Measurements from ENCODE around the gene SLX1A.
"Not testable (repeated sequence)": the region's sequence is repeated elsewhere in the genome, so short reads cannot be mapped to it uniquely, and the experiment has no call there.

GRCh38 chr16:30199049-30199448, 5.4 kb downstream of the SLX1A start, which contains the start of gene SULT1A3:
- TF ChIP-seq, protein P1, sequence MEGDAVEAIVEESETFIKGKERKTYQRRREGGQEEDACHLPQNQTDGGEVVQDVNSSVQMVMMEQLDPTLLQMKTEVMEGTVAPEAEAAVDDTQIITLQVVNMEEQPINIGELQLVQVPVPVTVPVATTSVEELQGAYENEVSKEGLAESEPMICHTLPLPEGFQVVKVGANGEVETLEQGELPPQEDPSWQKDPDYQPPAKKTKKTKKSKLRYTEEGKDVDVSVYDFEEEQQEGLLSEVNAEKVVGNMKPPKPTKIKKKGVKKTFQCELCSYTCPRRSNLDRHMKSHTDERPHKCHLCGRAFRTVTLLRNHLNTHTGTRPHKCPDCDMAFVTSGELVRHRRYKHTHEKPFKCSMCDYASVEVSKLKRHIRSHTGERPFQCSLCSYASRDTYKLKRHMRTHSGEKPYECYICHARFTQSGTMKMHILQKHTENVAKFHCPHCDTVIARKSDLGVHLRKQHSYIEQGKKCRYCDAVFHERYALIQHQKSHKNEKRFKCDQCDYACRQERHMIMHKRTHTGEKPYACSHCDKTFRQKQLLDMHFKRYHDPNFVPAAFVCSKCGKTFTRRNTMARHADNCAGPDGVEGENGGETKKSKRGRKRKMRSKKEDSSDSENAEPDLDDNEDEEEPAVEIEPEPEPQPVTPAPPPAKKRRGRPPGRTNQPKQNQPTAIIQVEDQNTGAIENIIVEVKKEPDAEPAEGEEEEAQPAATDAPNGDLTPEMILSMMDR (IDR thresholded peaks at IDR 0.05) = not testable (repeated sequence)
- TF ChIP-seq POLR2A, POLR2AphosphoS5, EP300 (IDR thresholded peaks at IDR 0.05): not testable (repeated sequence)

Measured in stomach (tissue), 4 donors.